Fibroblast of lung (primary cell): ENCODE results near the gene MAML2.

Source experiments
- EZH2 ChIP-seq: IDR thresholded peaks from 2 replicates; pipeline ENCODE4 v1.5.1; 2012; ENCODE audit warnings: low read length, control low read depth, mild to moderate bottlenecking; ENCODE audit errors: missing control alignments
- TF ChIP-seq, protein P1 (sequence below), 2 donors: IDR thresholded peaks in 1 of 2; conservative IDR thresholded peaks in 1 of 2; 1 replicate in 1 of 2; 2 replicates in 1 of 2; pipeline ENCODE4 v1.5.1; 2011 to 2012; ENCODE audit warnings: low read length in 2 of 2, control low read depth in 1 of 2, inconsistent platforms in 1 of 2, low read depth in 1 of 2, mild to moderate bottlenecking in 1 of 2

DNA sequence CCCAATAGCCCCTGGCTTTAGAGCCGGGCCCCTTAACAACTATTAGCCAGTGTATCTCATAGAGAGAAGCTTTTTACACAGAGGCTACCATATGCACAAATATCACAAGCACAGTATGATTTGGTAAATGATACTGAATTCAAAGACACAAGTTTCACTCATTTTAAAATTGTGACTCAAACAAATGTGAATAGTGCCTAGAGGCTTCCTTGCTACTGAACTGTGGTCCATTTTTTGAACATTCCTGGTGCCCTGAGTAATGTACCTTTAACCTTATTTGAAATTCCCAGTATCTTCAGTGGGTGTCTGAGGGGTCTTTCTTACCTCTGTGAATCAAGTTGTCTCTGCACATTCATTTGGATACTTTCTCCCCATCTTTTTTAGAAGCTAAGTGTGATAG is 156.2 kb downstream of the MAML2 start:
- TF ChIP-seq, protein P1, sequence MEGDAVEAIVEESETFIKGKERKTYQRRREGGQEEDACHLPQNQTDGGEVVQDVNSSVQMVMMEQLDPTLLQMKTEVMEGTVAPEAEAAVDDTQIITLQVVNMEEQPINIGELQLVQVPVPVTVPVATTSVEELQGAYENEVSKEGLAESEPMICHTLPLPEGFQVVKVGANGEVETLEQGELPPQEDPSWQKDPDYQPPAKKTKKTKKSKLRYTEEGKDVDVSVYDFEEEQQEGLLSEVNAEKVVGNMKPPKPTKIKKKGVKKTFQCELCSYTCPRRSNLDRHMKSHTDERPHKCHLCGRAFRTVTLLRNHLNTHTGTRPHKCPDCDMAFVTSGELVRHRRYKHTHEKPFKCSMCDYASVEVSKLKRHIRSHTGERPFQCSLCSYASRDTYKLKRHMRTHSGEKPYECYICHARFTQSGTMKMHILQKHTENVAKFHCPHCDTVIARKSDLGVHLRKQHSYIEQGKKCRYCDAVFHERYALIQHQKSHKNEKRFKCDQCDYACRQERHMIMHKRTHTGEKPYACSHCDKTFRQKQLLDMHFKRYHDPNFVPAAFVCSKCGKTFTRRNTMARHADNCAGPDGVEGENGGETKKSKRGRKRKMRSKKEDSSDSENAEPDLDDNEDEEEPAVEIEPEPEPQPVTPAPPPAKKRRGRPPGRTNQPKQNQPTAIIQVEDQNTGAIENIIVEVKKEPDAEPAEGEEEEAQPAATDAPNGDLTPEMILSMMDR (conservative IDR thresholded peaks at IDR 0.05 in 1 of 2, IDR thresholded peaks at IDR 0.05 in 1 of 2; ENCODE audit: low read depth in 1 of 2, low read length in 2 of 2) = no peak
- no peak for TF ChIP-seq EZH2
